ENCODE results near the gene SAMD4A.

GRCh38 chr14:54797986-54798385 lies 231.1 kb downstream of the SAMD4A start:
- no peak for TF ChIP-seq CTCF (IDR thresholded peaks at IDR 0.05)
- TF ChIP-seq POLR2A (IDR thresholded peaks at IDR 0.05), result no peak

Measured in stomach (tissue), 4 donors.